Neural cell (in vitro differentiated cells): Measurements from ENCODE around the gene NPAS3.

Experiments used
- CTCF ChIP-seq: fragments of 450-650 bp; IDR thresholded peaks from 2 replicates; pipeline ENCODE4 v1.5.1; 2014; ENCODE audit warnings: antibody characterized with exemption, mild to moderate bottlenecking, moderate library complexity; ENCODE audit not compliant: poor library complexity, severe bottlenecking
- EP300 ChIP-seq: fragments of 450-650 bp; conservative IDR thresholded peaks from 2 replicates; pipeline ENCODE4 v1.6.1; 2014; ENCODE audit warnings: antibody characterized with exemption, mild to moderate bottlenecking, moderate library complexity; ENCODE audit not compliant: poor library complexity, severe bottlenecking
- TAF1 ChIP-seq: IDR thresholded peaks from 2 replicates; pipeline ENCODE4 v1.6.1; 2012; ENCODE audit warnings: low read depth
- TF ChIP-seq, protein P1 (sequence below): IDR thresholded peaks from 2 replicates; pipeline ENCODE4 v1.6.1; 2012; ENCODE audit warnings: borderline replicate concordance

DNA sequence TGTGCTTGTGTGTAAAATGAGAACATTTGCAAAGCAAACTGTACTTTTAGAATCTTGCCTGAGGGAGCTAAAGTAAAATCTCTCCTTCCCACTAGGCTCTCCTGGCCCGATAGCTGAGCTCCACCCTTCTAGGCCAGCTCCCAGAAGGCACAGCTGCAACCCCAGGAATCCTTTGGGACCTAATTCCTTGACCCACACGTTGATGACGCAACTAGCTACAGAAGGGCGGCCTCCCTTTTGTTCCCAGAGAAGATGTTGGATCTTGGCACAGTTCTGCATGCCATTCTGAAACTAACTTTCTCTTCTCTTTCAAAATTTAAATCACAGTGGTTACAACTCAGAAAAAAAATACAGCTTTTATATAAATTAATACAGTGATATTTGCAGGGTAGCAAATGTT, 744.1 kb downstream of the NPAS3 start:
- TF ChIP-seq TAF1 (no peak), CTCF (no peak), EP300 (no peak)
- TF ChIP-seq, protein P1, sequence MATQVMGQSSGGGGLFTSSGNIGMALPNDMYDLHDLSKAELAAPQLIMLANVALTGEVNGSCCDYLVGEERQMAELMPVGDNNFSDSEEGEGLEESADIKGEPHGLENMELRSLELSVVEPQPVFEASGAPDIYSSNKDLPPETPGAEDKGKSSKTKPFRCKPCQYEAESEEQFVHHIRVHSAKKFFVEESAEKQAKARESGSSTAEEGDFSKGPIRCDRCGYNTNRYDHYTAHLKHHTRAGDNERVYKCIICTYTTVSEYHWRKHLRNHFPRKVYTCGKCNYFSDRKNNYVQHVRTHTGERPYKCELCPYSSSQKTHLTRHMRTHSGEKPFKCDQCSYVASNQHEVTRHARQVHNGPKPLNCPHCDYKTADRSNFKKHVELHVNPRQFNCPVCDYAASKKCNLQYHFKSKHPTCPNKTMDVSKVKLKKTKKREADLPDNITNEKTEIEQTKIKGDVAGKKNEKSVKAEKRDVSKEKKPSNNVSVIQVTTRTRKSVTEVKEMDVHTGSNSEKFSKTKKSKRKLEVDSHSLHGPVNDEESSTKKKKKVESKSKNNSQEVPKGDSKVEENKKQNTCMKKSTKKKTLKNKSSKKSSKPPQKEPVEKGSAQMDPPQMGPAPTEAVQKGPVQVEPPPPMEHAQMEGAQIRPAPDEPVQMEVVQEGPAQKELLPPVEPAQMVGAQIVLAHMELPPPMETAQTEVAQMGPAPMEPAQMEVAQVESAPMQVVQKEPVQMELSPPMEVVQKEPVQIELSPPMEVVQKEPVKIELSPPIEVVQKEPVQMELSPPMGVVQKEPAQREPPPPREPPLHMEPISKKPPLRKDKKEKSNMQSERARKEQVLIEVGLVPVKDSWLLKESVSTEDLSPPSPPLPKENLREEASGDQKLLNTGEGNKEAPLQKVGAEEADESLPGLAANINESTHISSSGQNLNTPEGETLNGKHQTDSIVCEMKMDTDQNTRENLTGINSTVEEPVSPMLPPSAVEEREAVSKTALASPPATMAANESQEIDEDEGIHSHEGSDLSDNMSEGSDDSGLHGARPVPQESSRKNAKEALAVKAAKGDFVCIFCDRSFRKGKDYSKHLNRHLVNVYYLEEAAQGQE = no peak
